ENCODE measurements around the gene SPATA16.
"Not testable (repeated sequence)": the region's sequence is repeated elsewhere in the genome, so short reads cannot be mapped to it uniquely, and the experiment has no call there.

SPATA16 gene

GRCh38 chr3:173058229-173058628 lies 82.8 kb downstream of the SPATA16 start:
- no peak for DNase-seq

- DNase-seq = no peak
These were observed 85.7 kb downstream of the SPATA16 start for GRCh38 chr3:173055228-173055933.

GRCh38 chr3:173049360-173049759 lies 91.7 kb downstream of the SPATA16 start:
- no peak for DNase-seq

GRCh38 chr3:173045770-173046382 lies 95.2 kb downstream of the SPATA16 start:
- DNase-seq = no peak

GRCh38 chr3:173044998-173045397 lies 96.0 kb downstream of the SPATA16 start:
- DNase-seq = no peak

GRCh38 chr3:173043757-173044156 lies 97.3 kb downstream of the SPATA16 start:
- no peak for DNase-seq

GRCh38 chr3:173038484-173038871 lies 102.6 kb downstream of the SPATA16 start:
- no peak for DNase-seq

GRCh38 chr3:173037840-173038483 lies 103.1 kb downstream of the SPATA16 start:
- no peak for DNase-seq

GRCh38 chr3:173030273-173030672 lies 110.8 kb downstream of the SPATA16 start:
- DNase-seq = no peak

- no peak for DNase-seq
These were observed 112.7 kb downstream of the SPATA16 start for GRCh38 chr3:173028351-173028750.

- DNase-seq = no peak
These were observed 113.6 kb downstream of the SPATA16 start for GRCh38 chr3:173027429-173027828.

- DNase-seq = no peak
These were observed 115.1 kb downstream of the SPATA16 start for GRCh38 chr3:173025941-173026340.

GRCh38 chr3:173021547-173022185 lies 119.4 kb downstream of the SPATA16 start:
- no peak for DNase-seq

- DNase-seq = not testable (repeated sequence)
These were observed 120.9 kb downstream of the SPATA16 start for GRCh38 chr3:173020128-173020527.

- no peak for DNase-seq
These were observed 121.7 kb downstream of the SPATA16 start for GRCh38 chr3:173019378-173019777.

GRCh38 chr3:173018758-173019157 lies 122.3 kb downstream of the SPATA16 start:
- DNase-seq = no peak

- no peak for DNase-seq
These were observed 127.7 kb downstream of the SPATA16 start for GRCh38 chr3:173013219-173013832.

- no peak for DNase-seq
These were observed 131.6 kb downstream of the SPATA16 start for GRCh38 chr3:173009410-173009809.

- DNase-seq = no peak
These were observed 132.1 kb downstream of the SPATA16 start for GRCh38 chr3:173008978-173009377.

GRCh38 chr3:173007079-173007723 lies 133.8 kb downstream of the SPATA16 start:
- DNase-seq = no peak

- no peak for DNase-seq
These were observed 135.0 kb downstream of the SPATA16 start for GRCh38 chr3:173006006-173006405.

- DNase-seq = no peak
These were observed 136.4 kb downstream of the SPATA16 start for GRCh38 chr3:173004681-173005080.

- DNase-seq = no peak
These were observed 137.1 kb downstream of the SPATA16 start for GRCh38 chr3:173003956-173004355.
